HG03558 (cell line): ENCODE data around the gene SH3RF1.
A peak's percentile ranks its signal among the peaks of the same experiment; 100 is the strongest.
"Not testable (repeated sequence)": the region's sequence is repeated elsewhere in the genome, so short reads cannot be mapped to it uniquely, and the experiment has no call there.

Source experiments
- ATAC-seq: cut with Tn5 transposase; IDR thresholded peaks from one replicate; pipeline ENCODE4 v1.9.1; 2021; ENCODE audit warnings: moderate number of reproducible peaks; ENCODE audit not compliant: unreplicated experiment; ENCODE audit errors: extremely low read depth

The SH3RF1 gene

DNA sequence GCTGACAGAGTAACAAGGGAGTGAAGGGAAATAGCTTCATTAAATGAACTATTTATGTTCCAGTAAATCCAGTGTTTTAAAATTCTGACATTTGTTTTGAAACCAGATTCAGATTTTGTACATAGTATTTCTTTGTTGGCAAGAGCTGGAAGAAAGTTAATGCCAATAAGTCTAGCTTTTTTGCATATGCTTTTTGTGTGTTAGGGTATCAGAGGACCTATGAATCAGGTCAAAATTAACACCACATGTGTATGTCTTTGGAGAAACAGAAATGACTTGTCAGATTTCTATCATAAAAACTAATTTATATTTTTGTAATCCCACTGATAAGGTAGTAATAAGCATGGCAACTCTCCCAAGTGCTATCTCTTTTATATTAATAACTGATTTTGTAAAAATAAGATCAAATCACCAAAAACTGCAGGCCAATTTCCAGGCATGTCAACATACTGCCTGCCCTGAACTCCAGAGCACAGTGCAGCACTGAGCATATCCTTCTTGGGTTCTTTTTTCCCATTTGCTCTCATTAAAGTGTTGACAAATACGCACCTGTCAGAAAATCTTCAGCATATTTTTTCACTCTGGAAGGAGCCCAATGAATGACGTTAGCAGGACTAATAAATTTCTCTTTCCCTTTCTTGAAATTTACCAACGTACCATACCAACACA, 65.5 kb downstream of the SH3RF1 start:
- no peak for ATAC-seq

DNA sequence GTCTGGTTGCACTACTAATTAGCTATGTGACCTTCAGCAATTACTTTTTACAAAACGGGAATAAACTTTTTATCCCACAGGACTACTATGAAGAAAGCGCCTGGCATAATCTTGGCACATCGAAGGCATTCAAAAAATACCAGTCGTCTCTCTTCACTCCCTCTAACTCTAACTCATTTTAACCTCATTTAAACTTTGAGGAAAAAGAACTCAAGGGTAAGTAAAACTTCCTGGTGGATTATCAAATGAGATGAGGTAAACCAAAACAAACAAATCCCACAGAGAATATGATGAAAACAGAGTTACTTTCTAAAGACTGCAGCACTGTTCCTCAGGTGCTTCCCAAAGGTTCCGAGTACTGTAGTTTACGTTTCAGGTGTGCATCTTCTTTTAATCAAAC, 66.9 kb downstream of the SH3RF1 start:
- no peak for ATAC-seq

DNA sequence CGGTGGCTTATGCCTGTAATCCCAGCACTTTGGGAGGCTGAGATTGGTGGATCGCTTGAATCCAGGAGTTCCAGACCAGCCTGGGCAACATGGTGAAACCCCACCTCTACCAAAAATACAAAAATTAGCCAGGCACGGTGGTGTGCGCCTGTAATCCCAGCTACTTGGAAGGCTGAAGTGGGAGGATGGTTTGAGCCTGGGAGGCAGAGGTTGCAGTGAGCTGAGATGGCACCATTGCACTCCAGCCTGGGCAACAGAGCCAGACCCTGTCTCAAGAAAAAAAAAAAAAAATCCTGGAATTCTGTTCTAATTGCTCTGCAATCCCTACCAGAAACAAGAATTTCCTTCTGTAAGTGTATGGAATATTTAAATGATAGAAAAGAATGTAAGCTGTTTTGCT, 67.5 kb downstream of the SH3RF1 start:
- not testable (repeated sequence) for ATAC-seq

DNA sequence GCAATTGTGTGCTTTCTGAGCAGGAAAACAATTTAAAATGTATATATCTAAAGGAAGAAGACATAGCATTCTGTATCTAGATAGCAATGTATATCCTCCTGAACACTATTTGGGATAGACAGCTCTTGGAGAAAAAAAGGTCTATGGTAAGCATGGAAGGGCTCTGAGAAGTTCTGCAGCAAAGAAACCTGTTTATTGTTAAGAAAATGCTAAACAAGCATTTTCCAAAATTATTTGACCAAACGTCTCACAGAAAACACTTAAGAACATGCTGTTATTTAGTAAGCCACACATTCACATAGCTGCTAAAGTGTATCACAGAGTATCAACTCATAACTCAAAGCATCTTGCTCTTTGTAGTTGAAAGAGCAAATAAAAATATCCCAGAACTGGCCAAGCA, 67.9 kb downstream of the SH3RF1 start:
- ATAC-seq = no peak

DNA sequence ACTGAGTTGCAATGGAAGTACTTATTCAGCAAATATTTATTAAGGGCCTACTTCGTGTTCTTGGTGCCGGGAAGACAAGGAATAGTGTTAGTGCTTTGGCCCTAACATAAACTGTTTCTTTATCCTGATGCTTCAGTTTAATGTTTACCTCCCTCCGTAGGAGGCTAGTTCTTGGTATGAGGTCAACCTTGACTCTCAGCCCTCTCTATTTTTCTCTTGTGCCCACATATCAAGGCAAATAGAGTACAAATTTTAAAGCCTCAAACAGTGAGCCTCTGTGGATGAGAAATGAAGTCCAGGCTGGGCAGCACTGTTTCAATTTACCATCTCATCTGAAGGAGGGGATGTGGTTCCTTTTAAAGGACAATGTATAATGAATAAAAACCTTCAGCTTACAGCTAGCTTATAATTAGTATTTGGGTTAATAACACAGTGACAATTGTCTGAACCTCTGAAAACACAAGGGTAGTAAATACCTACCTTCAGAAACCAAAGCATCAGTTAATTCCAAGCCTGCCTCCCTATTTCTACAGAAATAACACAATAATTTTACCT, 68.5 kb downstream of the SH3RF1 start:
- ATAC-seq = no peak

DNA sequence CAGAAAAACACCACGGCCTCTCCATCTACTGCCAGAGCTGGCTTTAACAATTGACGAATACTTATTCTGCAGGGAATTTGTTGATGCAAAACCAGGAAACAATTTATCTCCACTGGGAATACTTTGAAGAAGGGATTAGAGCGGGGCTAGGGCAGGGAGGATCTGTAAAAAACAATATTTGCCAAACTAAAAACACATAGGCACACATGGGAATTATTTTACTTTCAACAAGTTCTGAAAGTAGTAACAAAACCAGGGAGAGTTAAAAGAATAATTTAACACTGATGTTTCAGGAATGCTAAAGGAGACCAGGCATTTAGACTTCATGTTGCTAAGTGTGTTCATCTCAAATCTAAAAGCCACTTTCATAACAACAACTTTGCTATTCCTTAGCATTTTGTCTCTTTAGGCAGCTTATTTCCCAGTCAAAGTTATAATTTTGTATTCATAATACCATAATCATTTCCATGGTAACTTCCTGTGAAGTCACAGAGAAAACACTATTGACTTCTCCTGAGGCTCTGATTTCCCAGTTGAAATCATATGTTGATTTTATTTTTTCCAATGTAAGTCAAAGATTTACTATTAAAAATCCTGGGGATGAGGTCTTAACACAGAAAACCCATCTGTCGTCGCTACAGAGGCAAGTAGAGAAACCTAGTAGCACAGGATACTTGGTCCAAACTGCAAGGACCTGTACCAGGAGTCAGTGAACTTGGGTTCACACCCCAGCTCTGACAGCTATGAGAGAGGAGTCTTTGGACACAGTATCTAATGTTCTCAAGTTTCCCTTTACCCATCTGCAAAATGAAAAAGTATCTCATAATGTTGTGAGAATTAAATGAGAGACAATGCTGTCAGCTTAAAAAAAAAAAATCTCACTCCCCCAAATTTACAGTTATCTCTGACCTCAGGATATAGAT, 69.3 kb downstream of the SH3RF1 start:
- no peak for ATAC-seq

DNA sequence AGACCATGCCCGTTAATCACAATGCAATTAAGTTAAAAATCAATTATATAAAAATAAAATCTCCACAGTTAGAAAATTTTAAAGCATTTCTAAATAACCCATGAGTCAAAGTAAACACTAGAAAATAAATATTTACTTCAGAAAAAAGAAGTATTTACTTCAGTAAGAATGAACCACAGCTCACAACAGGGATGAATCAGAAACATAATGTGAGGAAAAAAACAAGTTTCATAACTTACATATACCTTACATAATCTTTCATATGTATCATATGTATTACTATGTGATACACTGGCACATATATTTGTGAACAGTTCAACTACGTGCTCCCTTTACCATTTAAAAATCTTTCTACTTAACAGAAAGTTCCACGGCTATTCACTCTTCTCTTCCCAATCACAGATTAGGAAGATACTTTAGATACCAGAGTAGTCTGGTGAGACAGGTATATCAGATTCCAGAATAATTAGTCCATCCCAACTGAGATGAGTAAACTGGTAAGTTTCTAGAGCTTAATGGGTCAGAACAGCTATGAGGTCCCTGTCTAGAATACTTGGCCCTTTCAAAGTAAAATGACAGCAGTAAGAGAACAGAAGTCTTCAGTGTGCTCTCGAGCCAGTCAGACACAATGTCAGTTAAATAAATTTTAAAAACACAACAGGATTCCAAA, 70.3 kb downstream of the SH3RF1 start:
- ATAC-seq = no peak

DNA sequence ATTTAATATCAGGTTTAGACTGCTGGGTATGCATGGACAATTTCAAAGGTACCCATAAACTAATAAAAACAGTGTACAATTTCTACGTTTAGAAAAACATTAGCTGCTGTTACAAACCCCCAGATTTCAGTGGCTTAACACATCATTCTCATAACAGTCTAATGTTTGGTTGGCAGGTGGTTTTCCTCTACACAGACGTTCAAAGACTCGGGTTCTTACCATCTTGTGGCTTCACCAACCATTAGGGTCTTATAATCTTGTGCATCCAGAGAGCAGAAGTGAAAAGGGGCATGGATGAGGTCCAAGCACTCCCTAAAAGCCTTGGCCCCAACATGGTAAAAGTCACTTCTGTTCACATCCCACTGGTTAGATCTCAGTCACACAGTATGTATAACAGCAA, 71.6 kb downstream of the SH3RF1 start:
- ATAC-seq = no peak

DNA sequence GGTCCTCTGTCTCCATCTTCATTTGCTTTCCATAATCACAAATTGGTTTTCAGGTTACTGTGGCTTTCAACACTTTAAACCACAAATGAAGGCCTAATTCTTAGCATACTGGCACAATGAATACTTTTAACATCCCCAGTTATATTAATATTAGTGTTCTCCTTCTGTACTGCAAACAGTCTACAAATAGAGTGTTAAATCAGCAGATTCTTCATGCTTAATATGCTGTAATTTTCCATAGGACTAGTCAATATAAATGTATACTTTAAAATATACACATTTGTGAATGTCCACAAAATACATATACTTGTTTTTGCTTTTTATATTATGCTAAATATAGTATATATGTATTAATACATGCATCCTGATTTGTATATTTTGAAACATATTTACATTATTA, 72.6 kb downstream of the SH3RF1 start:
- no peak for ATAC-seq

DNA sequence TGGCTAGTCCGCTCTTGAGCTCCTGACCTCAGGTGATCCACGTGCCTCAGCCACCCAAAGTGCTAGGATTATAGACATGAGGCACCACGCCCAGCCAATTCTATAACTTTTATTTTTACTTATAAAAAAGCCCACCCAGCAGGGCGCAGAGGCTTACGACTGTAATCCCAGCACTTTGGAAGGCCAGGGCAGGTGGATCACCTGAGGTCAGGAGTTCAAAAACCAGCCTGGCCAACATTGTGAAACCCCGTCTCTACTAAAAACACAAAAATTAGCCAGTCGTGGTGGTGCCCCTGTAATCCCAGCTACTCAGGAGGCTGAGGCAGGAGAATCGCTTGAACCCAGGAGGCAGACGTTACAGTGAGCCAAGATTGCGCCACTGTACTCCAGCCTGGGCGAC, 73.5 kb downstream of the SH3RF1 start:
- ATAC-seq = not testable (repeated sequence)

DNA sequence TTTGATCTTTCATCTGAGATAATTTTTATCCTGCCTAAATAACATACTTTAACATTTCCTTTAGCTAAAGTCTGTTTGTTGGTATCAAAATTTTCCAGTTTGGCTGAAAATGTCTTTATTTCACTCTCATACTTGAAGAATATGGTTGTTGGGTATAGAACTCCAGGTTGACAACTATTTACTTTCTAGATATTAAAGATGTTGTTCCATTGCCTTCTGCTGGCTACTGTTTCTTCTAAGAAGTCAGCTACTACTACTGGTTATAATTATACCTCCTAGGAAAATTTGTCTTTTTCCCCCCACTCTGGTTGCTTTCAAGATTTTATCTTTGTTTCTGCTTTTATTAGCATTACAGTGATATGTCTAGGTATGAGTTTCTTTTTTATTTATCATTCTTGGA, 75.7 kb downstream of the SH3RF1 start:
- no peak for ATAC-seq

DNA sequence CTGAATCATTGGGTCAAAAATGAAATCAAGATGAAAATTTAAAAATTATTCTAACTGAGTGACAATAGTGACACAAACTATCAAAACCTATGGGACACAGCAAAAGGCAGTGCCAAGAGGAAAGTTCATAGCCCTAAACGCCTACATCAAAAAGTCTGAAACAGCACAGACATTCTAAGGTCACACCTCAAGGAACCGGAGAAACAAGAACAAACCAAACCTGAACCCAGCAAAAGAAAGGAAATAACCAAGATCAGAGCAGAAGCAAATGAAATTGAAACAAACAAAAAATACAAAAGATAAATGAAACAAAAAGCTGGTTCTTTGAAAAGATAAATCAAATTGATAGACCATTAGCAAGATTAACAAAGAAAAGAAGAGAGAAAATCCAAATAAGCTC, 80.8 kb downstream of the SH3RF1 start:
- not testable (repeated sequence) for ATAC-seq

DNA sequence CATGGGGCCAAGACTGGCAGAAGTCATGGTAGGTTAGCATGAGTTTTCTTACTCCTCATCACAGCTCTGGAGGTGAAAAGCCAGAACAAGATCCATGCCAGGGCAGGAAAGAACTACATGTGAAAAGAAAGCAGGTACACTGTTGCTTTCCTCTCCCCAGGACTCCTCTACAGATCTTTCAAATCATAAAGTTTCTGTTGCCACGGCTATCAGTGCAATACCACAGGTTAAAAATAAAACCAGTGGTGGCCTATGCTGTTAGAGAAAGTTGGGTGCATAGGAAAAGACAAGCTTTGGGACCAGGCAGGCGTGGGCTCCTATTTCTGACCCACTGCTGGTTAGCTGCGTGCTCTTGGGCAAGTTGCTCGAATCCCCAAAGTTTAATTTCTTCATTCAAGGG, 81.4 kb downstream of the SH3RF1 start:
- ATAC-seq = peak; percentile 70

DNA sequence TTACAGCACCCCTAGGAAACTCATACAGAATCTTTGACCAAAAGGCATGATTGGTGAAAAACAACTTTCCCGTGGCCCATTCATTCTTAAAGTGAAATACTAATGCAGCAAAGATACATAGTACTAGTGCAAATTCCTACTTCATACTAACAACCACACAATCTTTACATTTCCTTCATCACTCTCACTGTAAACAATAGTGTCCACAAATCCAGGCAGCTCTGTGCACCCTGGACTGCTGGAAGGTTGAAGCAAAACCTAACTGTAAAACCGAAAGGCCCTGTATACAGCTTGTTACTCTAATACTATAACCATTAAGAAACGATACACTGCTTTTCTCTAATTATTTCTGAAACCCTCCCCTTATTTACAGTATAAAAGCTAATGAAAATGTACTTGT, 82.6 kb downstream of the SH3RF1 start:
- no peak for ATAC-seq

DNA sequence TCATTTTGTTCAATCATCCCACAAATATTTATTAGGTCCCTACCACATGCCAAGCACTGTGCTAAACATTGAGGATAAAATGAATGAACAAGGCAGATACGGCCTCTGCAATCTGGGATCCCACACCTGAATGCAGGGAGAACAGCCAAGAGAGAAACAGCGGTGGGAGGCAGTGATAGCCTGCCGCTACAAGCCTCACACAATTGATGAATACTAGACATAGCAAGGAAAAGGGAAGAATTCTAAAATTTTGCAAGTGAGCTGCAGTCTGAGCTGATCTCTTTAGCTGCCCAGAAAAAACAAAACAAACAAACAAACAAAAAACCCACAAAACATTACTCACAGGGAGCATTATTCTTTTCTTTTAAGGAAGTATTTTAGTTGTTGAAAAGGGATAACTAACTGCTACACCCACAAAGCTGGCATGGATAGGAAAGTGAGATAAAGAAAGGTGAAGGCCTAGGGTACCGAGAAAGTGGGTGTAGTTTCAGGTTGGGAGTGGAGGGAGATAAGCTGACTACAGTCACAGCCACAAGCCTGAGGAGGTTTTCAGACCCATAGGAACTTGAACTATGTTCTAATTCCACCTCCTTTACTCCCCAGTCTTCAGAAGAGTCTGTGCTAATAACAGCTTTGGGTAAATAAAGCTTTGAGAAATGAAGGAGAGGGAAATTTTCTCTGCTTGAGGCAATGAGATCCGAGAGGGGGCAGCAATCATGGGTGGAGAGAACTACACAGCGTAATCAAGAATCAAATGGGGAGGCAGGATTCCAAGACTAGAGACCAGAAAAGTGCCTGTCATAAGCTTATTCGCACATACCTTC, 85.4 kb downstream of the SH3RF1 start:
- no peak for ATAC-seq

DNA sequence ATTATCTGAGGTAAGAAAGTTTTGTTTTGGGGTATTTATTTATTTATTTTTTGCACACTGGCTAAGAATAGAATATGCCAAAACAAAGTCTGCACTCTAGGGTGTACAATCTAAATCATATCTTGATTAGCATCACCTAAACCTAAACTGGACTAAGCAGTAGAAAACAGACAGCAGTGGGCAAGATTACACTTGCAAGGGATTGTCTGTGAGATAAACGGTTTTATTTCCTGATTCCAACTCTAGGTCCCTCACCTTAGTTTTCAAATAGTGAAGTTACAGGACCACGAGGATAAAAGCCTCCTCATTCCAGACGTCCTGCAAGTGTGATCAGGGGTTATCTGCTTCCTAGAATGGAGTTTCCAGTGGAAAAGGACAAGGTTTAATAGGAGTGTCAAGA, 86.1 kb downstream of the SH3RF1 start:
- no peak for ATAC-seq

DNA sequence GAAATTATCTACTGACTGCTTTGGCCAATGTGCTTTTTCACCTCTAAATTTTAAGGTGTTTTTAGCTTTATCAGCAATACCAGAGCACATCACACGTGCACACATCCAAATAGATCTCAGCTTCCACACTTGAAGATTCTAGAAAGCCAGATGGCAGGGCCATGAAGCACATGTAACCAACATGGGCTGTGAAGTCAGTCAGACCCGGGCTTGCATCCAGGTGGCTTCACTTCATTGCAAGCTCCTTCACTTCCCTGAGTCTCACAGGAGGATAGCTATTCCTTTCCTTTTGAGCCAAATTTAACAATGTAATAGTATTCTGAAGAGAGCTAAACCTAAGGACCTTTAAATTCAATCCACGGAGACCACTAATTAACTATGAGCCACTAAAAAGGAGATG, 86.5 kb downstream of the SH3RF1 start:
- no peak for ATAC-seq

DNA sequence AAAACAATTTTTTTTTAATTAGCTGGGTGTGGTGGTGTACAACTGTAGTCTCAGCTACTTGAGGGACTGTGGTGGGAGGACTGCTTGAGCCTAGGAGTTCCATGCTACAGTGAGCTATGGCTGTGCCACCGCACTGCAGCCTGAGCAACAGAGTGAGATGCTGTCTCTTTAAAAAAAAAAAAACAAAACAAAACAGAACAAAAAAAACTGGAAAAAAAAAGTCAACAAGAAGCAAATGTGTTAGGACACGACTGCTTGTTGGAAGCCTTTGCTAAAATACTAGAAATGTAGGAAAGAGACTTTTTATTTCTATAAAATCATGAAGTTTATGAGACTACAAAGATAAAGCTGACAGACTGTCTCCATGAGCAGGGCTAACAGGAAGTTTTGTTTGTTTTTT, 87.2 kb downstream of the SH3RF1 start:
- ATAC-seq = no peak

DNA sequence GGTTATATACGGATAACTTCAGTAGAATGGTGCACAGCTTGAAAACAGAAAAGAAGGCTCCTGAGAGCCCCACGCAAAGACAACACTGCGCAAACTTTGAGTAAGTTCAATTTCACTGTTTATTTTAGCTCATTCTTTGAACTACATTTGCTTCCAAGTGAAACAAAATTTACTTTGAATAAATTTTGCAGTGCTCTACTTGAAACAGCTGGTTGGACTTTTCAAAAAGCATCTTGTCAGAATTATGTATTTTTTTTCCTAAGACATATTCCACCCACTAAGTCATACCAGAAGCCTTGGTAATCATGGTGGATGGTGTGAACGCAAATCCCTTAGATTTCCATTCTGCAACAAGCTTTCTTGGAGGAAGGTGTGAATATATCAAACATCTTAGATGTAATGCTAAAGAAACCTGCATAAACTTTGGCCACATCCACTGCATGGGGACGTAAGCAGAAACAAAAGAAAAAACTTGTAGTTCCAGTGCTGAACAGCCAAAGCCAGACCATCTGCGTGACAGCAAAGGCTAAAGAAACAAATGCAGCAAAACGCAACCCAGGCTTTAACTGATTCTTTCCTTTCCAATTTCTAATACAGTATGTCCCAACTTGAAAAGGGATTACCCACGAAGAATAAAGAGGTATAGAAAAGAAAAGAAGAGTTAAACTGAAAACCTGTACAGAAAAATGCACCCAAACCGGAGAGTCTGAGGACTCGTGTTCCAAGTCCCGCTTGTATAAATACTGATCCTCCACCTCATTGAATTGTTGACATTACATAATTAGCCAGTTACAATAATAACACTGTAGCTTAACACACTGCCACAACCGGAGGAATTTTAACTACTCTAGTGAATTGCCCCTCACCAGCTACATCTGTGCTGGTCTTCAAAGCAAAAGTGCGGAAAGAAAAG, 90.9 kb downstream of the SH3RF1 start:
- no peak for ATAC-seq
